ENCODE measurements around the gene BACH2.

Gene BACH2

GRCh38 chr6:90233213-90233612 is 63.4 kb downstream of the BACH2 start:
- Histone ChIP-seq H3K36me3 (replicated peaks) (no peaks in the 10 kb centered on the region), H3K4me3 (no peak overlapping the region), H3K9me3 (no peaks in the 10 kb centered on the region), H3K27me3 (ENCODE audit: low read depth) (peaks cover 20% of the 10 kb centered on the region), H3K4me1 (no peaks in the 10 kb centered on the region)
- in situ Hi-C loops (cut with MboI; ENCODE audit: low sequenced_read_pairs): no loop called here
- no peak for DNase-seq (ENCODE audit: low spot score in 2 of 2)

- Histone ChIP-seq H3K36me3 (replicated peaks) (no peaks in the 10 kb centered on the region), H3K4me1 (no peaks in the 10 kb centered on the region), H3K4me3 (no peak overlapping the region), H3K9me3 (no peaks in the 10 kb centered on the region), H3K27me3 (ENCODE audit: low read depth) (peaks cover 20% of the 10 kb centered on the region)
- in situ Hi-C loops (cut with MboI; ENCODE audit: low sequenced_read_pairs): no loop called here
- no peak for DNase-seq (ENCODE audit: low spot score in 2 of 2)
Measured at GRCh38 chr6:90231798-90232197, 64.8 kb downstream of the BACH2 start.

DNA sequence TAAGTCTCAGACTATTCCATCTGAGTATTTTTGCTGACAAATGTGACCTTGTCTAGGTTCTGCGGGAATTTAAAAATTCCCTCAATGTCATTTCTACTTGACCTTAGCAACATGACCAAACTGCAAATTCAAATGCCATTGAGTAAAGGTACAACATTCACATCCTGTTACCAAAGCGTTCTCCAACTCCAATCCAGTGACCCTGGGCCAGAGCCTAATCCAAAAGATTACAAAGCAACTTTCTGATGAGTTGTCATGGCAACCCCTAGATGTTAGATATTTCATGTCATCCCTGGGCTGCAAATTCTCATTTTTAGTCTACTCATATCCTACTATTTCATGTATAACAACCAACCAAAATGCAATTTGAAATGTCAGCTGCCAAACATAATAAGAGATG is 65.3 kb downstream of the BACH2 start:
- Histone ChIP-seq H3K9me3 (no peaks in the 10 kb centered on the region), H3K4me1 (no peaks in the 10 kb centered on the region), H3K36me3 (replicated peaks) (no peaks in the 10 kb centered on the region), H3K27me3 (ENCODE audit: low read depth) (peaks cover 20% of the 10 kb centered on the region), H3K4me3 (no peak overlapping the region)
- in situ Hi-C loops (cut with MboI; ENCODE audit: low sequenced_read_pairs): no loop called here
- DNase-seq (ENCODE audit: low spot score in 2 of 2): no peak

DNA sequence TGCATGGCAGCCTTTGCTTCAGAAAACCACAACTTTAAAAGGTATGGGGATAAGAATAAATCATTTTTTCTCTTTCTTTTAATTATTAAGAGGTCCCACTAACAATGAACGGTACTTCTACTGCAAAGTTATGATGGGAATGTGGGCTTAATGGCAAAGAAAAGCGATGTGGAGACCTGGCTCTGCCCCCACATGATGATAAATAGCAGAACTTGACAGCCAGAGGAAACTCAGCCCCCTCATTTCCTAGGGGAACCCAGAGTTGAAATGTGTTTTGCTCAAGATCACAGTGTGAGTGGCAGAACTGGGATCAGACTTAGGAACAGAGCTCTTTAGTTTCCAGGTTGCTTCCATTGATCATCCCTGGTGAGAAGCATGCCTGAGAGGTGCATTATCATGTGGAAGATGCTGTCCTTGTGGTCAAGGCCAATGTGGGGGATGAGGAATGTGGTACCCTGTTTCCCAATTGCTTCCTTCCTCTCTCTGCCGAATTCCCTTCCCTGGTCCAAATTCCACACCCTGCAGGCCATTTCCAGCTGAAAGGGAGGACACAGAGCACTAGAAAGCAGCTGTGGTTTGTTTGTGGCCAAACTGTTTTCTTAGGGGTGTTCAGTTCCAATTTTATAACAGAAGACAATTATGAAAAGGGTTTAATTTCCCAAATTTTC is 66.0 kb downstream of the BACH2 start:
- no peak for DNase-seq (ENCODE audit: low spot score in 2 of 2)
- in situ Hi-C loops (cut with MboI; ENCODE audit: low sequenced_read_pairs): no loop called here
- peaks cover 20% of the 10 kb centered on the region for H3K27me3 ChIP-seq (ENCODE audit: low read depth)
- H3K4me1 ChIP-seq: no peaks in the 10 kb centered on the region
- no peak overlapping the region for H3K4me3 ChIP-seq
- H3K36me3 ChIP-seq (replicated peaks): no peaks in the 10 kb centered on the region
- H3K9me3 ChIP-seq: no peaks in the 10 kb centered on the region

DNA sequence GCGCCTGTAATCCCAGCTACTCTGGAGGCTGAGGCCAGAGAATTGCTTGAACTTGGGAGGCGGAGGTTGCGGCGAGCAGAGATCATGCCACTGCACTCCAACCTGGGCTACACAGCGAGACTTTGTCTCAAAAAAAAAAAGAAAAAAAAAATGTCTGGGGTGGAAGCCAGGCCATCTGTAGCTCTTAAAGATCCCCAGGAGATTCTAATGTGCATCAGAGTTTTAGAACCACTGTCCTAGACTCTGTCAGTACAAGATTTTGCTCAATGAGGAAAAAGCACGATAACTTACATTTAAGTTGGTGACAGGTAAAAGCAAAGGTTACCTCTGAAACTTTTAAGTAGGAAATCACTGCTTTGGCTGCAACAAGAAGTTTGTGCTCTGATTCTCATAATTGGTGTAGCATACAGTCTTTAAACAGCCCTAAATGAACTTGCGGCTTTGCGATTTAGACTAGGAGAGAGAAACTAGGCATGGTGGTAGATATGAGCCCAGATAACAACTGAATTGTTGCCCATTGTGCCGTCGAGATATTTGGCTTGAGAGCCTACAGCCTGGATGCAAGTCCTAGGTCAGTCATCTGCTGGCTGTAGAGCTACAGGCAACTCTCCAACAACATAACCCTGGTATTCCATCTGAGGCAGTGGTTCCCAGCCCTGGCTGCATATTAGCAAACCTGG is 67.2 kb downstream of the BACH2 start:
- no peaks in the 10 kb centered on the region for H3K4me1 ChIP-seq
- H3K4me3 ChIP-seq: no peak overlapping the region
- DNase-seq (ENCODE audit: low spot score in 2 of 2): no peak
- in situ Hi-C loops (cut with MboI; ENCODE audit: low sequenced_read_pairs): no loop called here
- peaks cover 20% of the 10 kb centered on the region for H3K27me3 ChIP-seq (ENCODE audit: low read depth)
- no peaks in the 10 kb centered on the region for H3K36me3 ChIP-seq (replicated peaks)
- no peaks in the 10 kb centered on the region for H3K9me3 ChIP-seq

GRCh38 chr6:90227673-90228072 is 69.0 kb downstream of the BACH2 start:
- Histone ChIP-seq H3K27me3 (ENCODE audit: low read depth) (peaks cover 10% of the 10 kb centered on the region), H3K4me3 (no peak overlapping the region), H3K4me1 (no peaks in the 10 kb centered on the region), H3K36me3 (replicated peaks) (no peaks in the 10 kb centered on the region), H3K9me3 (no peaks in the 10 kb centered on the region)
- in situ Hi-C loops (cut with MboI; ENCODE audit: low sequenced_read_pairs): no loop called here
- DNase-seq (ENCODE audit: low spot score in 2 of 2): no peak

GRCh38 chr6:90227213-90227612 is 69.4 kb downstream of the BACH2 start:
- in situ Hi-C loops (cut with MboI; ENCODE audit: low sequenced_read_pairs): no loop called here
- no peaks in the 10 kb centered on the region for H3K36me3 ChIP-seq (replicated peaks)
- DNase-seq (ENCODE audit: low spot score in 2 of 2): no peak
- no peaks in the 10 kb centered on the region for H3K4me1 ChIP-seq
- no peaks in the 10 kb centered on the region for H3K9me3 ChIP-seq
- H3K27me3 ChIP-seq (ENCODE audit: low read depth): peaks cover 7% of the 10 kb centered on the region
- no peak overlapping the region for H3K4me3 ChIP-seq

- in situ Hi-C loops (cut with MboI; ENCODE audit: low sequenced_read_pairs): no loop called here
- Histone ChIP-seq H3K4me3 (no peak overlapping the region), H3K9me3 (no peaks in the 10 kb centered on the region), H3K36me3 (replicated peaks) (no peaks in the 10 kb centered on the region), H3K4me1 (no peaks in the 10 kb centered on the region), H3K27me3 (ENCODE audit: low read depth) (peaks cover 7% of the 10 kb centered on the region)
- DNase-seq (ENCODE audit: low spot score in 2 of 2): no peak
Measured at GRCh38 chr6:90226257-90226656, 70.4 kb downstream of the BACH2 start.

GRCh38 chr6:90224196-90224595 is 72.4 kb downstream of the BACH2 start:
- in situ Hi-C loops (cut with MboI; ENCODE audit: low sequenced_read_pairs): no loop called here
- Histone ChIP-seq H3K4me1 (peaks cover 8% of the 10 kb centered on the region), H3K9me3 (no peaks in the 10 kb centered on the region), H3K36me3 (replicated peaks) (no peaks in the 10 kb centered on the region), H3K4me3 (no peak overlapping the region), H3K27me3 (ENCODE audit: low read depth) (no peaks in the 10 kb centered on the region; the same call in 1 of the 2 replicates)
- DNase-seq (ENCODE audit: low spot score in 2 of 2): no peak

- H3K4me1 ChIP-seq: peaks cover 19% of the 10 kb centered on the region
- H3K36me3 ChIP-seq (replicated peaks): no peaks in the 10 kb centered on the region
- H3K27me3 ChIP-seq (ENCODE audit: low read depth): no peaks in the 10 kb centered on the region
- no peak for DNase-seq (ENCODE audit: low spot score in 2 of 2)
- H3K9me3 ChIP-seq: no peaks in the 10 kb centered on the region
- in situ Hi-C loops (cut with MboI; ENCODE audit: low sequenced_read_pairs): no loop called here
- H3K4me3 ChIP-seq: no peak overlapping the region
Measured at GRCh38 chr6:90222724-90223198, 73.9 kb downstream of the BACH2 start.

DNA sequence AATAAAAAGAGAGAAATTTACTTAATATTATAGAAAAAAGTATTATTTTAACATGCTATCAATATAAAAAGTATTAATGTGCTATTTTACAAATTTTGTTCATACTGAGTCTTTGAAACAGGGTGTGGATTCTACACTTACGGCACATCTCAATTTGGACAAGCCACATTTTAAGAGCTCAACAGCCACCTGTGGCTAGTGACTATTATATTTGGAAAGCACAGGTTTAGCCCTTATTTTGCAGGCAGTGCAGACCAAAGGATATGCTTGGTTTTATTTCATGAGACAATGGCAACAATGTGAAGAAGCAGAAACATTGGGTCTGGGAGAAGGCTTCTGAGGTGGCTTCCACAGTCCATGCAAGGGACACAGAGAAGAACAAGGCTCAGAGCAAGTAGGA is 74.6 kb downstream of the BACH2 start:
- Histone ChIP-seq H3K4me1 (peaks cover 24% of the 10 kb centered on the region), H3K36me3 (replicated peaks) (no peaks in the 10 kb centered on the region), H3K27me3 (ENCODE audit: low read depth) (no peaks in the 10 kb centered on the region), H3K9me3 (no peaks in the 10 kb centered on the region), H3K4me3 (no peak overlapping the region)
- in situ Hi-C loops (cut with MboI; ENCODE audit: low sequenced_read_pairs): no loop called here
- DNase-seq (ENCODE audit: low spot score in 2 of 2): no peak

- in situ Hi-C loops (cut with MboI; ENCODE audit: low sequenced_read_pairs): no loop called here
- H3K4me1 ChIP-seq: peaks cover 24% of the 10 kb centered on the region
- no peak overlapping the region for H3K4me3 ChIP-seq
- DNase-seq (ENCODE audit: low spot score in 2 of 2): no peak
- no peaks in the 10 kb centered on the region for H3K9me3 ChIP-seq
- H3K36me3 ChIP-seq (replicated peaks): no peaks in the 10 kb centered on the region
- H3K27me3 ChIP-seq (ENCODE audit: low read depth): no peaks in the 10 kb centered on the region
Measured at GRCh38 chr6:90221403-90221802, 75.2 kb downstream of the BACH2 start.

- no peaks in the 10 kb centered on the region for H3K36me3 ChIP-seq (replicated peaks)
- H3K4me3 ChIP-seq: no peak overlapping the region
- no peaks in the 10 kb centered on the region for H3K9me3 ChIP-seq
- in situ Hi-C loops (cut with MboI; ENCODE audit: low sequenced_read_pairs): no loop called here
- H3K4me1 ChIP-seq: peaks cover 24% of the 10 kb centered on the region
- DNase-seq (ENCODE audit: low spot score in 2 of 2): no peak
- no peaks in the 10 kb centered on the region for H3K27me3 ChIP-seq (ENCODE audit: low read depth)
Measured at GRCh38 chr6:90220273-90220672, 76.4 kb downstream of the BACH2 start.

GRCh38 chr6:90219209-90219985 is 77.2 kb downstream of the BACH2 start:
- Histone ChIP-seq H3K4me1 (peaks cover 24% of the 10 kb centered on the region), H3K4me3 (no peak overlapping the region), H3K36me3 (replicated peaks) (no peaks in the 10 kb centered on the region), H3K9me3 (no peaks in the 10 kb centered on the region), H3K27me3 (ENCODE audit: low read depth) (no peaks in the 10 kb centered on the region)
- in situ Hi-C loops (cut with MboI; ENCODE audit: low sequenced_read_pairs): no loop called here
- peak in 1 of 2 experiments; percentile 26 for DNase-seq (ENCODE audit: low spot score in 2 of 2)

All from HAP-1 (cell line).